BJ (cell line): ENCODE data around the gene TIGIT. TPM values are rescaled to one million over a fixed set of nuclear protein-coding genes. Genes with fewer than 3 reads are reported as not detected.

ENCODE experiments used
- CTCF ChIA-PET: fragments of 350-600 bp; formaldehyde crosslinking; extraction: SDS; loops from one replicate; lab custom pipeline; 2021; ENCODE audit warnings: antibody characterized with exemption, inconsistent platforms; lab: Yijun Ruan, JAX
- POLR2A ChIA-PET: fragments of 300-600 bp; sonication (Branson Sonifier 250); formaldehyde crosslinking; extraction: SDS; loops from one replicate; lab custom pipeline; 2021; ENCODE audit warnings: antibody characterized with exemption; lab: Charles Lee
- DNase-seq: peaks from one replicate; pipeline ENCODE4 v3.0.0-alpha.2; 2011; ENCODE audit warnings: low read depth
- H3K27me3 ChIP-seq: 2 replicates; pipeline ENCODE4 v1.6.0; 2011; ENCODE audit warnings: low read length; ENCODE audit not compliant: control insufficient read depth, insufficient read depth
- H3K36me3 ChIP-seq: 2 replicates; pipeline ENCODE4 v1.5.1; 2011; ENCODE audit warnings: low read length; ENCODE audit not compliant: control insufficient read depth, insufficient read depth
- H3K4me3 ChIP-seq: 2 replicates; pipeline ENCODE4 v1.5.1; 2011; ENCODE audit warnings: low read depth, mild to moderate bottlenecking, control low read depth, low read length
- polyA minus RNA-seq: library from RNA; depleted of rRNA, polyadenylated mRNA; stranded (reverse); fragments of >200 nt; gene quantifications from 2 replicates; pipeline ENCODE4 v1.2.3, GENCODE V29; 2011; rRNA and poly(A)+ RNA removed
- polyA plus RNA-seq: library from polyadenylated mRNA; depleted of rRNA; stranded (reverse); fragments of >200 nt; gene quantifications from 2 replicates; pipeline ENCODE4 v1.2.3, GENCODE V29; 2011; rRNA removed
- TF ChIP-seq, protein P1 (sequence below): IDR thresholded peaks from 2 replicates; pipeline ENCODE4 v1.5.1; 2011; ENCODE audit warnings: low read depth, mild to moderate bottlenecking, control low read depth, inconsistent platforms, low read length, moderate library complexity; ENCODE audit not compliant: insufficient read depth

TIGIT gene
- polyA plus RNA-seq (not detected in 2 replicates), polyA minus RNA-seq (not detected in 2 replicates)

DNA sequence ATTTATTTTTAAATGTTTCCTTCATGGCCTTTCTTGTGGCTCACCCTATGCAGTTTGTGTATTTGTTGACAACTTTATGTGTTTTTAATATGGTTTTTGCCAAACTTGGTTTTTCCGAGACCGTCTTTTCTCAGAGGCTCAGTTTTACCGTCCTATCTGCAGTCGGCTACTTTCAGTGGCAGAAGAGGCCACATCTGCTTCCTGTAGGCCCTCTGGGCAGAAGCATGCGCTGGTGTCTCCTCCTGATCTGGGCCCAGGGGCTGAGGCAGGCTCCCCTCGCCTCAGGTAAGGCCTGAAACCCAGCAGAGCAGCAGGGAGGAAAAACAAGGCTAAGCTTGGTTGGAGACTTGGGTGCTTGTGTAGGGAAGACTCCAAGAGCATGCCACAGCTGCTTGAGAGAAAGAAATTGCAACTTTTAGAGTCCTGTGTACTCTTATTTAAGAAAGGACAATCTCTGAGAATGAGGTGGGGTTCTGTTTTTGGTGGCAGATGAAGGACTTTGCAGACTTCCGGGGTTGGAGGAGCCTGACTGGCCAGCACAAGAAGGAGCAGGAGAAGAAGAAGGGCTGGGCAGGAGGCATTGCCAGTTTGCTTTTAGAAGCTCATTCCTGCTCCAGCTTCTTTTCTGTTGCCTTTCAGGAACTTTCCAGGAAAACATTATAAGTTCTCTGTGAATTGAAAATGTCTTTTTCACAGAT, at the start of gene TIGIT:
TIGIT (plus strand) TSS at position 191 of the 698 bp plus-strand sequence; CDS start at position 225, 34 bp downstream.
- peaks cover 4% of the 10 kb centered on the region; the same call in 1 of the 2 replicates for H3K27me3 ChIP-seq
- POLR2A ChIA-PET, result interaction anchor here (0.5 kb wide), 1 partner anchor 1097 kb away, joined by 7 read pairs; no protein-coding TSS in a partner anchor
- H3K4me3 ChIP-seq, result no peak within 1 kb of the TSS
- CTCF ChIA-PET, result interaction anchor here (1.5 kb wide), 1 partner anchor 19 kb away, joined by 5 read pairs; no protein-coding TSS in a partner anchor
- TF ChIP-seq, protein P1, sequence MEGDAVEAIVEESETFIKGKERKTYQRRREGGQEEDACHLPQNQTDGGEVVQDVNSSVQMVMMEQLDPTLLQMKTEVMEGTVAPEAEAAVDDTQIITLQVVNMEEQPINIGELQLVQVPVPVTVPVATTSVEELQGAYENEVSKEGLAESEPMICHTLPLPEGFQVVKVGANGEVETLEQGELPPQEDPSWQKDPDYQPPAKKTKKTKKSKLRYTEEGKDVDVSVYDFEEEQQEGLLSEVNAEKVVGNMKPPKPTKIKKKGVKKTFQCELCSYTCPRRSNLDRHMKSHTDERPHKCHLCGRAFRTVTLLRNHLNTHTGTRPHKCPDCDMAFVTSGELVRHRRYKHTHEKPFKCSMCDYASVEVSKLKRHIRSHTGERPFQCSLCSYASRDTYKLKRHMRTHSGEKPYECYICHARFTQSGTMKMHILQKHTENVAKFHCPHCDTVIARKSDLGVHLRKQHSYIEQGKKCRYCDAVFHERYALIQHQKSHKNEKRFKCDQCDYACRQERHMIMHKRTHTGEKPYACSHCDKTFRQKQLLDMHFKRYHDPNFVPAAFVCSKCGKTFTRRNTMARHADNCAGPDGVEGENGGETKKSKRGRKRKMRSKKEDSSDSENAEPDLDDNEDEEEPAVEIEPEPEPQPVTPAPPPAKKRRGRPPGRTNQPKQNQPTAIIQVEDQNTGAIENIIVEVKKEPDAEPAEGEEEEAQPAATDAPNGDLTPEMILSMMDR, result no peak
- no peaks in the 10 kb centered on the region for H3K36me3 ChIP-seq
- no peak for DNase-seq

DNA sequence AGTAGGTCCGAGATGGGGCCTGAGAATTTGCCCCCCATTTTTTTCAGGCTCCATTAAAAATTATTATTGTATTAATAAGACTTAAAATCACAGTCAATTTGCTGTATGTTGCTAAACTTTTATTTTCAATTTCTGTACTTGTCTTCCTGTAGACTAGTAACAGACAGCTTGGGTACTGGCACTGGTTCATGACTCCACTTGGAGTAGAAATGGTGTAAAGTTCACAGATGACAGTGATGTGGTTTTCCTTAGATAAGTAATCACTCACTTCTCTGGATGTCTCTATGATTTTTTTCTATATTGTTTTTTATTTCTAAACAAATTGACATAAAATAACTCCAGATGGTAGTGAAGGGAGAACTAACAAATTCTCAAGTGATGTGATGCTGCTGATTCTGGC, 40.9 kb upstream of the TIGIT start:
- Histone ChIP-seq H3K27me3 (peaks cover 2% of the 10 kb centered on the region; the same call in 1 of the 2 replicates), H3K36me3 (no peaks in the 10 kb centered on the region), H3K4me3 (no peak overlapping the region)
- no peak for DNase-seq
- TF ChIP-seq, protein P1, result no peak
- POLR2A ChIA-PET, result no interaction called here
- CTCF ChIA-PET, result no interaction called here

DNA sequence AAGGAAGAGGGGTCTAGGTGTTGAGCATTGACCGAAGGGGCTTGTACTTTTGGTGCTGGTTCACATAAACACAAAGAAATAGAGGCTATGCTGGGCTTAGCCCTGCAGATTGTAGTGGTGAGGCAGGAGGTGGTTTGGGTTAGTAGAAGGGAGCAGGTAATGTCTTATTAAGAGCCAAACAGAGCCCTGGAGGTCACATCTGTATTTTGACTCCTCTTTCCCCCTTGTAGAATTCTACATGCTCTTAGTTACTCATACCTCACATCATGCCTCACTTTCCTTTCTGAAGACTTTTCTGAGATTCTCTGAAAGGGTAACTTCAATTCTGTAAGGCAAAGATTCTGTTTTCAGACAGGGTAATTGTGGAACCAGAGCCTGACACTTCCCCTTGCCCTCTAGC, 40.3 kb upstream of the TIGIT start:
- Histone ChIP-seq H3K27me3 (peaks cover 2% of the 10 kb centered on the region; the same call in 1 of the 2 replicates), H3K36me3 (no peaks in the 10 kb centered on the region), H3K4me3 (no peak overlapping the region)
- TF ChIP-seq, protein P1, result no peak
- DNase-seq, result no peak
- ChIA-PET CTCF (interaction anchor here (0.6 kb wide), 1 partner anchor 350 kb away, joined by 3 read pairs; no protein-coding TSS in a partner anchor), POLR2A (no interaction called here)

DNA sequence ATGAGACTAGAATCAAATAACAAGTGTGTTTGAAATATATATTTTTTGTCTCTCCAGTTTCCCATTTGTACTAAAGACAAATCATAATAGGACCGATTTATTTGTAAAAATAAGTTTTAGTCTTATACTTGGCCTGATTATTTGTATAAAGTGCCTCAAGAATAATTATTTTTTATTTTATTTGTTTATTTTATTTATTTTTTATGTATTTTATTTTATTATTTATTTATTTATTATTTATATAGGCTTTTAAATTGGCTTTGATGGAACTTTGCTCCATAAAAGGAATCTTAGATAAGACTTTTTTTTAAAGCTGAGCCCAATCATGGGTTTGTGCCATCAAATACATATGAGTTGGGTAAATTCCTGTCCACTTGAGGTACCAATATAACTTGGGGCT, 34.3 kb upstream of the TIGIT start:
- H3K36me3 ChIP-seq, result no peaks in the 10 kb centered on the region
- 0 out of 2 replicates have a peak, but pooled peaks cover 1% of the 10 kb centered on the region for H3K27me3 ChIP-seq
- TF ChIP-seq, protein P1, result no peak
- ChIA-PET POLR2A (no interaction called here), CTCF (no interaction called here)
- no peak overlapping the region for H3K4me3 ChIP-seq
- no peak for DNase-seq

DNA sequence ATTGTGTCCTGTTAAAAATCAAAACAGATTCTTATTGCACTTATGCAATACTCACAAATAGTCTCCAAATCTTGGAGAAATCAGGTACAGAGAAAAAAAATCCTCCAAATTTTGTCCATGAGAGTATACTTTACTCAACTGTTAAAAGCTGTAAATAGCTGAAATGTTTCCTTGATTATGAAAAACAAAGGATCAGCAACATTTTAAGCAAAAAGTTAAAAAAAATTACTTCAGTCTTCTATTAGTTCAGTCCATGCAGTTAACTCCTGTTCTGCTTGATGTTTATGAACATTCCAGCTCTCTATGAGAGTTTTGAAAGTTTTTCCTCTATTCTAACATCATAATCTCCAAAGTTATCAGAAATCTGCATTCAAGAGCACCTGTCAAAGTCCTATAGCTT, 33.7 kb upstream of the TIGIT start:
- Histone ChIP-seq H3K4me3 (no peak overlapping the region), H3K27me3 (0 out of 2 replicates have a peak, but pooled peaks cover 1% of the 10 kb centered on the region), H3K36me3 (no peaks in the 10 kb centered on the region)
- ChIA-PET POLR2A (no interaction called here), CTCF (no interaction called here)
- TF ChIP-seq, protein P1, result no peak
- DNase-seq, result no peak
